ENCODE data around the gene PLCH2. TPM values are rescaled to one million over a fixed set of nuclear protein-coding genes. Genes with fewer than 3 reads are reported as not detected.

The PLCH2 gene
- total and polyA plus RNA-seq, 10 of the 15 experiments (the other 5 are each of a cell fraction or from before 2014, with no cell fraction given) = 0.03 to 0.73 (median 0.24) TPM; not detected in 3

GRCh38 chr1:2435091-2435490 lies 41.0 kb upstream of the PLCH2 start:
- no peak overlapping the region for H3K9ac ChIP-seq (ENCODE audit: control insufficient read depth, insufficient read depth, low read length)
- TF ChIP-seq SMAD1 (IDR thresholded peaks at IDR 0.05; ENCODE audit: low read depth, partially characterized antibody) (no peak), CEBPB (IDR thresholded peaks at IDR 0.05; ENCODE audit: borderline replicate concordance in 1 of 2, low read depth in 2 of 2, low read length in 2 of 2) (no peak), SKIL (IDR thresholded peaks at IDR 0.05; ENCODE audit: low read depth, poor library complexity, severe bottlenecking) (no peak), STAT1 (conservative IDR thresholded peaks at IDR 0.05) (no peak), CEBPZ (IDR thresholded peaks at IDR 0.05; ENCODE audit: low read depth, low read length) (no peak), SREBF2 (IDR thresholded peaks at IDR 0.05; ENCODE audit: low read length) (no peak), CREB1 (IDR thresholded peaks at IDR 0.05; ENCODE audit: low read depth) (no peak), YY1 (IDR thresholded peaks at IDR 0.05; ENCODE audit: low read depth, low read length) (no peak), ZNF384 (IDR thresholded peaks at IDR 0.05; ENCODE audit: borderline replicate concordance, low read depth, low read length) (no peak), IRF4 (IDR thresholded peaks at IDR 0.05; ENCODE audit: low read depth, low read length) (no peak), NFXL1 (IDR thresholded peaks at IDR 0.05; ENCODE audit: borderline replicate concordance) (no peak), ZNF274 (IDR thresholded peaks at IDR 0.05; ENCODE audit: insufficient read depth, insufficient read length) (no peak), ZBTB33 (IDR thresholded peaks at IDR 0.05) (no peak), CREM (IDR thresholded peaks at IDR 0.05; ENCODE audit: low read depth) (no peak), CBFB (IDR thresholded peaks at IDR 0.05; ENCODE audit: low read depth) (no peak), SMC3 (IDR thresholded peaks at IDR 0.05; ENCODE audit: borderline replicate concordance, low read length) (no peak), CTCF (IDR thresholded peaks at IDR 0.05 in 2 of 3, conservative IDR thresholded peaks at IDR 0.05 in 1 of 3; ENCODE audit: control insufficient read depth in 2 of 3, extremely low read depth in 1 of 3, insufficient read depth in 1 of 3, low read depth in 3 of 3, low read length in 3 of 3) (no peak)
- H3K4me2 ChIP-seq (ENCODE audit: control insufficient read depth, insufficient read depth) = no peak overlapping the region
- FAIRE-seq (no peak), DNase-seq (ENCODE audit: low read depth, low spot score) (no peak), ATAC-seq (no peak)
- H2AFZ ChIP-seq (ENCODE audit: control insufficient read depth, low read depth, low read length) = no peak overlapping the region
- no TSS peak for BruUV-seq (replicated peaks)
- SMC1A ChIA-PET (ENCODE audit: uncharacterized antibody, unreplicated experiment) = no interaction called here
- CTCF ChIA-PET = no interaction called here
- in situ Hi-C loops (cut with MboI) = no loop called here
- H3K9me3 ChIP-seq (replicated peaks; ENCODE audit: control insufficient read depth, insufficient read depth, low read length) = no peaks in the 10 kb centered on the region; the same call in 2 of the 3 replicates
- peaks cover 11% of the 10 kb centered on the region for H3K4me1 ChIP-seq (ENCODE audit: control insufficient read depth, insufficient read depth, low read length)
- intact Hi-C loops (cut with micrococcal nuclease; ENCODE audit: unreplicated experiment) = no loop called here
- POLR2A ChIA-PET = no interaction called here
- H3K36me3 ChIP-seq (ENCODE audit: control insufficient read depth in 2 of 2, insufficient read depth in 2 of 2, low read length in 1 of 2) = no peaks in the 10 kb centered on the region
- H4K20me1 ChIP-seq (ENCODE audit: control insufficient read depth, insufficient read depth) = no peaks in the 10 kb centered on the region
- no peaks in the 10 kb centered on the region for H3K79me2 ChIP-seq (ENCODE audit: control insufficient read depth, insufficient read depth, low read length)
- H3K27me3 ChIP-seq (replicated peaks in 1 of 2; ENCODE audit: control insufficient read depth in 2 of 2, insufficient read depth in 2 of 2, low read length in 1 of 2) = no peaks in the 10 kb centered on the region; a peak in 2 of 4 replicates
- H3K27ac ChIP-seq (ENCODE audit: control insufficient read depth, insufficient read depth) = no peak overlapping the region
- 15% methylated on average over 6 of the region's 9 CpGs for WGBS (ENCODE audit: insufficient coverage, insufficient replicate concordance, low lambda C conversion rate, missing lambda C conversion rate)
- H3K4me3 ChIP-seq = no peak overlapping the region
- RAD21 ChIA-PET (ENCODE audit: unreplicated experiment) = no interaction called here

Measured in GM12878 (cell line).